HG02943 (cell line): ENCODE data around the gene KCNA3.
A peak's percentile ranks its signal among the peaks of the same experiment; 100 is the strongest.
"Not testable (repeated sequence)": the region's sequence is repeated elsewhere in the genome, so short reads cannot be mapped to it uniquely, and the experiment has no call there.

Source experiments
- ATAC-seq: cut with Tn5 transposase; IDR thresholded peaks from one replicate; pipeline ENCODE4 v1.9.1; 2021; ENCODE audit warnings: mild to moderate bottlenecking, low read depth, moderate library complexity; ENCODE audit not compliant: unreplicated experiment

Gene KCNA3

DNA sequence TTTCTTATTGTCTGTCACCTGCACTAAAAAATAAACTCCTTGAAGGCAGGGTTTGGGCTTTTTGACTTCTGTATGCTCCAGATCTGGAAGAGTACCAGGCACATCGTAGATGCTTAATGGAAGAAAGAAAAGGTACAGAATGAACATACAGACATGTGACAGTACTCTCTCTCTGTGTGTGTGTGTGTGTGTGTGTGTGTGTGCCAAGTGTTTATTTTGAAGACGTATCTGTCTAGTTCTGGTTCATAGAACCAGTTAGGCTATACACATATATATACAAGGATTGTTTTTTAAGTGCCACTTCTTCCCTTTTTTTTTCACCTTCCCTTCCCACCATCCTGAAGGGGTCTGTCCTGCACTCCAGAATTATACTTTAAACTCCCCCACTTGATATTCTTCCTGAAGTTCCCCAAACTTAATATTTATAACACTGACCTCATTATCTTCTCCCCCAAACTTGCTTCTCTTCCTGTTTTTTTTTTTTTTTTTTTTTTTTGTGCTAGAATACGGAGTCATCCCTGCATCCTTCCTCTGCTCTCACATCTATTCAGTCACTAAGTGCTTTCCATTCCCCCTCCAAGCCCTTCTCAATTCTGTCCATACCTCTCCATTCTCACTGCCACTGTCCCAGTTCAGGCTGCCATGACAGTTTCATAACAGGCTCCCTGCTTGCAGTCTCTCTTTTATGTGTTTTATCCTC, 5.4 kb upstream of the KCNA3 start:
- no peak for ATAC-seq

- no peak for ATAC-seq
Measured at GRCh38 chr1:110677526-110677925, 2.8 kb upstream of the KCNA3 start.

DNA sequence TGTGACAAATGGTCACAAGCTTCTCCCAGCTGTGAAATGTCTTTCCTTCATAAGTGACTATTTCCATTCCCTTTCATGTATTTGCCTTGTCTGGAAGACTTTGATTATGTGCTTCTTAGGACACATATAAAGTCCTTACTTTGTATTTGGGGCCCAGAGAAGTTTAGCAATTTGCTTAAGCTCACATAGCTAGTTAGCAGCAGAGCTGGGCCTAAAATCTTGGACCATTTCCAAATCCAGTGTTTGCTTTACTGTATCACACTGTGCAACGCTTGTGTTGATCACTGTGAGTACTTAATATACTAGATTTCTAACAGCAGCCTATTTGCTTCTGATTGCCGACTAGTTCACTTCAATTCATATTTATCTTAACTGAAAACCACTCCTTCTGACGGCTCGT, 2.2 kb upstream of the KCNA3 start:
- no peak for ATAC-seq

GRCh38 chr1:110675060-110675791, 486 bp upstream of the KCNA3 start:
- no peak for ATAC-seq

DNA sequence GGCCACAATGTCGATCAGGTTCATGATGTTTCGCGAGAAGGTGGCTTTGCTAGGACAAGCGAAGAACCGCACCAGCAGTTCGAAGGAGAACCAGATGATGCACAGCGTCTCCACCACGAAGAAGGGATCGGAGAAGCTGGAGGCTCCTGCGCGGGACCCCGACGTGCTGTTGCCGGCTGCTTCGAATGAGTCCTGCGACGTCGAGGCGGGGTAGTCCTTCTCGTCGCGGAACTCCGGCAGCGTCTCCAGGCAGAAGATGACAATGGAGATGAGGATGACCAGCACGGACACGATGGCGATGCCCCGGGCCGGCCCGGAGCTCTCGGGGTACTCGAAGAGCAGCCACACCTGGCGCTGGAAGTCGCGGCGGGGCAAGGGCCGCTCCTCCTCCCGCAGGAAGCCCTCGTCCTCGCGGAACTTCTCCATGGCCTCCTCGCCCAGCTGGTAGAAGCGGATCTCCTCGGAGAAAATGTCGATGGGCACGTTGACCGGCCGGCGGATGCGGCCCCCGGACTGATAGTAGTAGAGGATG, 869 bp downstream of the KCNA3 start:
- ATAC-seq = no peak

DNA sequence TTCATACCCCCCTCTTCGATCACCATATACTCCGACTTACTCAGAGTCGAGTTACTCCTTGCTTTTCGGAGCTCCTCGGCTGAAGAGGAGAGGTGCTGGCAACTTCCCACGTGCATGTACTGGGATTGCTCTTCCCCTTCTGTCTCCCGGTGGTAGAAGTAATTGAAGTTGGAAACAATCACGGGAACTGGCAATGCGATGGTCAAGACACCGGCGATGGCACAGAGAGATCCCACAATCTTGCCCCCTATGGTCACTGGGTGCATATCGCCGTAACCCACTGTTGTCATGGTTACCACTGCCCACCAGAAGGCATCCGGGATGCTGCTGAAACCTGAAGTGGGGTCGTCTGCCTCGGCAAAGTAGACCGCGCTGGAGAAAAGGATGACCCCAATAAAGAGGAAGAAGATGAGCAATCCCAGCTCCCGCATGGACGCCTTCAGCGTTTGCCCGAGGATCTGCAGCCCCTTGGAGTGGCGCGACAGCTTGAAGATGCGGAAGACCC, 1.5 kb downstream of the KCNA3 start:
- ATAC-seq = no peak

DNA sequence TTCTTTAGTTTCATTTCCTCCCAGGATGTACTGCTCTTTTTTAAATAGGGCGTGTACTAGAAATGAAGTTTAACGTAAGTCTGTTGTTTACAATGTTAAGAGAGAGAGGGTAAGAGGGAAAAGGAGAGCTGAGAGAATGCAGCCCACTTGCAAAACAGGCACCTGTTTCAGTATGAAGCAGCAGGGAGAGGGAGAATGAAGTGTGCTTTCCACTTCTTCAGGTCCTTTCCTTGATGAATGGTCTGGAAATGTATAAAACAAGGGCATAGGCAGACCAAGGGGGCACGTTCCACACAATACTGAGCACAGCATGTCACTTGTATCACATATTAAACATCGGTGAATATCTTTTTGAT, 2.0 kb downstream of the KCNA3 start:
- ATAC-seq = peak; percentile 61

GRCh38 chr1:110672001-110672752, 2.6 kb downstream of the KCNA3 start:
- no peak for ATAC-seq

DNA sequence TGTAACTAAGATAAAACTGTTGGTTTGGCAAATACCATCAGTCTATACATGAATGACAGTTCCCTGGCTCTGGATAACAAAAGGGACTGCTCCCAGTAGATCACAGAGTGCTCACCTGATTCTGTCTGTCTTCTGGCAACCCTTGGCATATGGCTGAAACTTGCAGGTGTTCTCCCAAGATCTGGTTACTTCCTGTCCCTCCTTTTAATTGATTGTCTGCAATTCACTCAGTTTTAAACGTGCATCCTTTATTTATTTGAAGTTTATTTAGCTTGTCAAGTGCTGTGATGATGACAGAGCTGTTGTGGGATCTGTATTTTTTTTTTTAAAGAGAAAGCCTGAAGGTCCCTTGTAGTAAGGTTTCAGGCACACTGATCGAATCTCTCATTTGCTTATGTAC, 3.4 kb downstream of the KCNA3 start:
- ATAC-seq = no peak

DNA sequence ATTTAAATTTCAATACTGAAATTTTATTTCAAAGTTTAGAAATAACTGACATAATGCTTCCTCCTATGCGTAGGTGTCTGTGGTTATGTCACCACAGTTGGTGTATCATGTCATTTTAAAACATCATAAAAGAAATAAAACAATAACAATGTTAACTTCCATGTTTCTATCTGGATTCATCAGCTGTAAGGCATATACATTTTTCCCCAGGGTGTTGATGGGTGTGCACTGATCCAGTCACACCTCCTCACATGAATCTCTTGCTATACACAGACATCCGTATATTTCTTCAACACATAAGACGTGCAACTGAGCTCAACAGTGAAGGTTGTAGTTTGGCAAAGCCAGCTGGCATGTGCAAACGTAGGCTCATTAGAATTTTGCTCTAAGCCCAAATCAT, 6.2 kb downstream of the KCNA3 start:
- ATAC-seq = no peak

DNA sequence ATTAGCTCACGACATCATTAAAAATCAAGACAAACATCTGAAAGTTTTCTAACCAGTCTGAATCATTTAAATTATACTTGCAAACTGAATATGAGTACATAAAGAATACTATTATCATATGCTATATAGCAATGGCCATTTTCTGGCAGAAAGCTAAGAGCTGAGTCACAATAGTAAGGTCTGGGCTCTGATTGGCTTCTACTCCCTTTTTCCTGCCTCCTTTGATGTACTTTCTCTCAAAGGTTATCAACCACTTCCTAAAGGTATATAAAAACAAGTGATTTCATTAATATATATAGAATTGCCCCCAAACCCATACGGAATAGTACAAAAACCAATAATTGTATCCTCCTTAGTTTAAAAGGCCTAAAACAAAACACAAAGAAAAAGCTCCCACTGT, 7.0 kb downstream of the KCNA3 start:
- ATAC-seq = no peak

DNA sequence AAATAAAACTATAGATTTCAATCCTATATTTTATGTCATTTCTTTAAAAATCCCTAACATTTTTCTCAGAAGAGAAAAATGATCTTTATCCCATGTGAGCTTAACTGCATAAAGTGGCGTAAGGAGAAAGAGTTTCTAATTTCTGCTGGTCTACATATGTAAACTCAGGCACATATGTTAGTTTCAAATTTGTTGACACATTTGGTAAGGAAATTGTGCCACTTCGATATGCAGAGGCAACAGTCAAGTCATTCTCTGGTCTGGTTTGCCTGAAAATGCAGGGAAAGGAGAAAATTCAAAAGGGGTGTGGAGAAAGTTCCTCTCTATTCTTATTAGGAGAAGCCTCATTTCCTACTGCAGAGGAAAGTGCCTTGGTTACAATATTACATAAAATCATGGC, 11.5 kb downstream of the KCNA3 start:
- no peak for ATAC-seq

DNA sequence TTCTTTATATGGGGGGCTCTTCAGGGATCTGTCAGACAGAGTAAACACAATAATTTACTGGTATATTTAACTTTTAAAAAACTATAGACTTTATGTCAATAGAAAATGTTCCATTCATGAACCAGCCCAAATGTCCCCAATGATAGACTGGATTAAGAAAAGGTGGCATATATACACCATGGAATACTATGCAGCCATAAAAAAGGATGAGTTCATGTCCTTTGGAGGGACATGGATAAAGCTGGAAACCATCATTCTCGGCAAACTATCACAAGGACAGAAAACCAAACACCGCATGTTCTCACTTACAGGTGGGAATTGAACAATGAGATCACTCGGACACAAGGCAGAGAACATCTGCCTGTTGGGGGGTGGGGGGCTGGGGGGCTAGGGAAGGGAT, 15.2 kb downstream of the KCNA3 start:
- not testable (repeated sequence) for ATAC-seq

DNA sequence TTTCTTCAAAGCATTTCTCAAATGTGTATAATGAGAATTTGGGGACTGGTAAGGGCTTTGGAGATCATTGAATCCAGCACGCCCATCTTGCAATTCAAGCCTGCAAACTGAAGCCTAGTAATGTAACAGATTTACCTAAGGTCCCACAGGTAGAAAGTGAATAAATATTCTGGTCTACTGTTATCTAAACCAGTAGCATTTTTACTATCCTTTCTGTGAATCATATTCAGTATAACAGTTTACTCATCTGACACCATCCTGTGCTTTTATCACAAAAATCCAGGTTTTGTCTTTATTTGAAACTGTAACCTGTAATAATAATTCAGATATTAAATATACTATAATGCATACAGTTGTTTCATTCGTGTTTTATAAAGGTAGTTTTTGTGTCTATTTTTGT, 17.4 kb downstream of the KCNA3 start:
- no peak for ATAC-seq

DNA sequence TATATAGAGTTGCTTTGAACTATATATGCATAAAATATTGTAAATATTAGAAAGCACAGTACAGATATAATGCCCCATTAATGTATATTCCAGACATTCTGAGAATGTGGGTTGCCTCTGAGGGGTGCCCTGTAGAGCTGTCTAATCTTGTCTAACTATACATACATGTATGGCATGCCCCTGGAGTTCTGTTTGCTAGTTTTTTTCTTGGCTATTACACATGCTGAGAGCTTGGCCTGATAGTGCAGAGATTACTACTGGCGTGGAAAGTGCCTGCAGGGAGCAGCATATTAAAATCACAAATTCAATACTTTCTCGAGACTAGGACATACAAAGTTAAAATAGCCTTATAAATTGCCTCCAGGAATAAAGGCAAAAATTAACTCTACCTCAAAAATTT, 24.1 kb downstream of the KCNA3 start:
- ATAC-seq = no peak

- no peak for ATAC-seq
Measured at GRCh38 chr1:110648417-110648816, 26.3 kb downstream of the KCNA3 start.

- no peak for ATAC-seq
Measured at GRCh38 chr1:110647254-110647891, 27.4 kb downstream of the KCNA3 start.

- no peak for ATAC-seq
Measured at GRCh38 chr1:110645821-110646735, 28.7 kb downstream of the KCNA3 start.

GRCh38 chr1:110645211-110645610, 29.5 kb downstream of the KCNA3 start:
- ATAC-seq = no peak
